GM21528 (cell line): ENCODE data around the gene ESPL1.

Experiments
- ATAC-seq: cut with Tn5 transposase; IDR thresholded peaks from one replicate; pipeline ENCODE4 v1.9.1; 2021; ENCODE audit warnings: mild to moderate bottlenecking, moderate library complexity; ENCODE audit not compliant: unreplicated experiment, low FRiP score

The ESPL1 gene

DNA sequence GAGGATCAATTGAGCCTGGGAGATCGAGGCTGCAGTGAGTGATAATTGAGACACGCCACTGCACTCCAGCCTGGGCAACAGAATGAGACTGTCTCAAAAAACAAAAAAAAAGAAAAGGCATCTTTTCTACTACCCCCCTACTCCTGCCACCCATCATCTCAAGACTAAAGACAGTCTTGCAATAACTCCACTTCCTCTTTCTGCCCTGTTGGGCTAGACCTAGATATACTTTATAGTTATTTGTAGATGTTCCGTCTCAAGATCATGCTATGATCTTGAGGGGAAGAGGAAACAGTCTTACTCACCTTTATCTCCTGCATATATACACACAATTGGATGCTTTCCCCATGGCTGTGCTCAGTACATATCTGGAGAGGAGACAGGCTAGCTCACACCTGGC lies 12.1 kb upstream of the ESPL1 start:
- ATAC-seq = no peak

DNA sequence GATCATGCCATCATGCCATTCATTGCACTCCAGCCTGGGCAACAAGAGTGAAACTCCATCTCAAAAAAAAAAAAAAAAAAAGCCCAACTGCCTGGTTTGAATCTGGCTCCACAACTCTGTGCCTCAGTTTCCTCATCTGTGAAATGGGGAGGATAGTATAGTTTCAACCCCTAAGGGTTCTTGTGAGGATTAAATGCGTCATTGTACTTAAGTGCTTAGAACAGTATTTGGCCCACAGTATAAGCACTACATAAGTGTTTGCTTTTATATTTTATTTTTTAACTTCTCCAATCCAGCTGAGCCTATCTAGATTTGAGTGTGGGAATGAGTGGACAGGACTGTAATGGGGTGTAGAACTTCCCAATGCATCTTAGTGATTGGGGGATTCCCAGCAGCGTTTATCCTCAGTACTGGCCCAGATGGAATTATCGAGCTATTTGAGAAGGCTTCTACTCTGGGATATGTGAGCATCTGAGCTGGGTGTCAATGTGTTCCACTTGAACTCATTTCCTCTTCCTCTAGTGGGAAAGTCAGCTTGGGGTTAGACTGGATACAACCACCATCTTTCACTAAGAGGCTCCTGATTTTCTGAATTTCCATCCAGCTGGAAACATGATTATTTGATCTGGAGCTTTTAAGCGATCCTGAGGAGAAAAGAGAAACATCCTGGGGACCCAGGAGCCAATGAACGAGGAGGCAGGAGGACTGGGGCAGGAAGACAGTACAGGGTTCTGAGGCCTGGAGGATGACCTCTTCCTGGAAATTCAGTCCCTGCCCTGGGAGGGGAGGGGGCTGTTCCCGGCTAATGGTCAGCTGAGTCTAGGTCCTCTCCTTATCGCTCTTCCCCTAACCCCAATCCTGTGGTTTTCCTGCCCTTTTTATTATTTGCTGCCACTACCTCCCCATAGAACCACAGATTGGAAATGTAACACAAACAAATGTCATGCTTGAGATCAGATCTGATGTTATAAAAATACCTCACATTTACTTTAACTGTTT lies 9.3 kb upstream of the ESPL1 start:
- no peak for ATAC-seq

DNA sequence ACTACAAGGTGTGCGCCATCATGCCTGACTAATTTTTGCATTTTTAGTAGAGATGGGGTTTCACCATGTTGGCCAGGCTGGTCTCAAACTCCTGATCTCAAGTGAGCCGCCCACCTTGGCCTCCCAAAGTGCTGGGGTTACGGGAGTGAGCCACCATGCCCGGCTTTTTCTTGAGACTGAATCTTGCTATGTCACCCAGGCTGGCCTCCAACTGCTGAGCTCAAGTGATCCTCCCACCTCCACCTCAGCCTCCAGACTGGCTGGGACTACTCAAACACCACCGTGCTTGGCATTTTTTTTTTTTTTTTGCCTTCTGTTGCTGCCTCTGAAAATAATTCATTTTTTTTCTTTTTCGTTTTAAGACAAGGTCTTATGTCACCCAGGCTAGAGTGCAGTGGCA lies 8.2 kb upstream of the ESPL1 start:
- no peak for ATAC-seq

DNA sequence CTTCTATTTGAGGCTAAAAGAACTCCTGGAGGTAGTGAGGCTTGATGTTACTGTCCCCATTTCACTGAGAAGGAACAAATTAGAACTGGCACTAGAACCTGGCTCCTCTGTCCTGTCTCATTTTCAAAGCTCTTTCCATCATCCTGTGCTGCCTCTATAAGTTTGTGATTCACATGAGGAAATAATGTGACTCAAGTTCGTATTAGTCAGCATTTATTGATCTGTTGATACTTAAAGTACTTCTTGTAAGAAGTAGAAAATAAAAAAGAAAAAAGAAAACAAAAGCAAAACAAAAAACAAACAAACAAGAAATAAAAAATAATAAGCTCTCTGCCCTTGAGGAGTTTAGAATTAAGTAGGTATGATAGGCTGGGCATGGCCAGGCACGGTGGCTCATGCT lies 2.3 kb upstream of the ESPL1 start:
- ATAC-seq = no peak

DNA sequence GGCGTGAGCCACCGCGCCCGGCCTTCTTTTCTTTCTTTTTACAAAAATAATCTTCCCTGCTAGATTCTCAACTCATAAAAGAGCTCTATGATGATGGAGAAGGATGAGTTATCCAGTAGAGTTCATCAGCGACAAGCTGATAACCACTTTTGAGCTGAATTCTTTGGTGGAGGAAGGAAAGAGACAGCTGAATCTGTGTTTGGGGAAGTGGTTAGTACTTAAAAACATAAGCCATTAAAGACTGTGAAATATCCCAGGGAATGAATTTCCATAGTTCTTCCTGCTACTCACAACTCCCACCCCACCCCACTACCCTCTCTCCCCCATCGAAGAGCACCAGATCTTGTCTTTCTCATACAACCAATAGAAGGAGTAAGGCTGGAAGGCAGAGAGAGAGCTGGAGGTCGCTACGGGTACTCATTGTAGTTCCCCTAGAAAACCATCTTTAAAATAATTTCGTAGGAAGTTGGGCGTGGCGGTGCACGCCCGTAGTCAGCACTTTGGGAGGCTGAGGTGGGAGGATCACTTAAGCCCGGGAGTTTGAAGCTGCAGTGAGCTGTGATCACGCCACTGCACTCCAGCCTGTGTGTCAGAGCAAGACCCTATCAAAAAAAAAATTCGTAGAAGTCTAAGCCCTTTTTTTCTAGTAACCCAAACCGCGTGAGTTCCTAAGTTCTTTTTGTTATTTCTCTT lies 647 bp upstream of the ESPL1 start:
- ATAC-seq = peak; percentile 33

DNA sequence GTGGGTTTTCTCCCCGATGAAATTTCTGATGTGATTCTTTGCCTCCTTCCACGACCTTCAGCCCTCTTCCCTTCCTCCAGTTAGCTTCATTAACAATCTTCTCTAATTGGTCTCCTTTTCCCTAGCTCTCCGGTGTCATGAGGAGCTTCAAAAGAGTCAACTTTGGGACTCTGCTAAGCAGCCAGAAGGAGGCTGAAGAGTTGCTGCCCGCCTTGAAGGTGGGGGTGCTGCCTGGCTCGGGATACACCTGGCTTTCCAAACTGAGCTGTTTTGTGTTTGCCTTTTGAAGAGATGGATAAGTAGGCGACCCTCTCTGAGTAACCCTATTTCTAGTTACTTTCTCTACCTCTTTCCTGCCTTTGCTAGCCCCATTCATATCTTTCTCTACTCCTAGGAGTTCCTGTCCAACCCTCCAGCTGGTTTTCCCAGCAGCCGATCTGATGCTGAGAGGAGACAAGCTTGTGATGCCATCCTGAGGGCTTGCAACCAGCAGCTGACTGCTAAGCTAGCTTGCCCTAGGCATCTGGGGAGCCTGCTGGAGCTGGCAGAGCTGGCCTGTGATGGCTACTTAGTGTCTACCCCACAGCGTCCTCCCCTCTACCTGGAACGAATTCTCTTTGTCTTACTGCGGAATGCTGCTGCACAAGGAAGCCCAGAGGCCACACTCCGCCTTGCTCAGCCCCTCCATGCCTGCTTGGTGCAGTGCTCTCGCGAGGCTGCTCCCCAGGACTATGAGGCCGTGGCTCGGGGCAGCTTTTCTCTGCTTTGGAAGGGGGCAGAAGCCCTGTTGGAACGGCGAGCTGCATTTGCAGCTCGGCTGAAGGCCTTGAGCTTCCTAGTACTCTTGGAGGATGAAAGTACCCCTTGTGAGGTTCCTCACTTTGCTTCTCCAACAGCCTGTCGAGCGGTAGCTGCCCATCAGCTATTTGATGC lies 797 bp downstream of the ESPL1 start:
- no peak for ATAC-seq

DNA sequence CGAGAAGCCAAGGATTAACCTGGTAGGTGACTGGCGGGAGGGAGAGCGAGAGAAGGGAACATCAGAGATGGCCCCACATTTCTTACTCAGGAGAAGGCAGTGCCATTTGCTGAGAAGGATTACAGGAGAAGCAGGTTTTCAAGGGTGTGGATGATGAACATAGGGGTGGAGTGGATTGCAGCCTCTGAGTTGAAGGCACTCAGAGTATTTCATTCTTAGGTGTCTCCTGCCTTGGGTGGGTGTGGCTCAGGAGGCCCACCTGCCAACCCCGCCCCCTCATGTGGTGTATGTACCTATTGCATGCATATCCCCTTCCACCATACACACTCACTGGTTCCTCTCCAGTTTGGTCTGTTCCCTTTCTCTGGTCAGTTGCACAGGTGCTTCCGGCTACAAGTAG lies 6.3 kb downstream of the ESPL1 start:
- ATAC-seq = no peak

DNA sequence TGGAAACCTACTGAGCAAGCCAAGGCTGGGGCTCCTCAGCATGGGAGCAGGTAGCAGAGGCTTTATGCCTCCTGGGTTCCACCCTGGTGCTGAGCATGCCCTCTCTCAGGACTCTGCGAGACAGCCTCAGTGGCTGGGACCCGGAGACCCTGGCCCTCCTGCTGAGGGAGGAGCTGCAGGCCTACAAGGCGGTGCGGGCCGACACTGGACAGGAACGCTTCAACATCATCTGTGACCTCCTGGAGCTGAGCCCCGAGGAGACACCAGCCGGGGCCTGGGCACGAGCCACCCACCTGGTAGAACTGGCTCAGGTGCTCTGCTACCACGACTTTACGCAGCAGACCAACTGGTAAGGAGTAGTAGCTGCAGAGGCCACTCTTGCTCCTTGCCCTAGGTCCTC lies 8.4 kb downstream of the ESPL1 start:
- no peak for ATAC-seq

DNA sequence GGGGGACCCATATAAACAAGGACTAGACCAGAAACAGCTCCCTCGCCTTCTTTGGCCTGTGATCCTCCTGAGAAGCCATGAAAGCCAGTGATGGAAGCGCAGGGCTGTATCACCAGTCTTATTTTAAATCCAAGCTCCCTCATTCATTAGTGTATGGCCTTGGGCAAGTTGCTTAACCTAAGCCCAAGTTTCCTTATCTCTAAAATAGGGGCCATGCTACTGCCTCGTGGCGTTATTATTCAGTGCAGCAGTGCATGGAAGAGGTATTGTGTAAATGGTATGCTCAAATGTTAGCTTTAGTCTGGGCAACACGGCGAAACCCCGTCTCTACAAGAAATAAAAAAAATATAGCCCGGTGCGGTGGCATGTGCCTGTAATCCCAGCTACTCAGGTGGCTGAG lies 9.9 kb downstream of the ESPL1 start:
- no peak for ATAC-seq

DNA sequence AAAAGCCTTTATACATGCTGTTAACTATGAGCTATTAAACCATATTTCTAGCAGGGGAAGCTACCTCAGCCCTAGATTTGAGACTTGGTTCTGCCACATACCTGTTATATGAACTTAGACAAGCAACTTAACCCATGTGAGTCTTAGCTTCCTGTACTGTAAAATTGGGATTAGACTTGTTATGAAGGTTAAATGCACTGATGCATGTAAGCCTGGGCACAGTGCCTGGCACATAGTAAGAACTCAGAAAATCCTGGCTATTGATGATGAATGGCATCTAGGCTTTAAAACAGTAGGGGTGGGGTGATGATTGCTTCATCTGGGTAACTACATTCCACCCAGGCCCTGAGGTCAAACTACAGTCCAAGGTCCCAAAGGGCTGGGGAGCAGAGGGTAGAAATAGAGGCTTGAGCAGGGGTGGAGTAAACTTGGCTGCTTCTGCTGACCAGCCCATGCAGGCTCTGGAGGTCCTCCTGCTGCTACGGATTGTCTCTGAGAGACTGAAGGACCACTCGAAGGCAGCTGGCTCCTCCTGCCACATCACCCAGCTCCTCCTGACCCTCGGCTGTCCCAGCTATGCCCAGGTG lies 11.3 kb downstream of the ESPL1 start:
- no peak for ATAC-seq

DNA sequence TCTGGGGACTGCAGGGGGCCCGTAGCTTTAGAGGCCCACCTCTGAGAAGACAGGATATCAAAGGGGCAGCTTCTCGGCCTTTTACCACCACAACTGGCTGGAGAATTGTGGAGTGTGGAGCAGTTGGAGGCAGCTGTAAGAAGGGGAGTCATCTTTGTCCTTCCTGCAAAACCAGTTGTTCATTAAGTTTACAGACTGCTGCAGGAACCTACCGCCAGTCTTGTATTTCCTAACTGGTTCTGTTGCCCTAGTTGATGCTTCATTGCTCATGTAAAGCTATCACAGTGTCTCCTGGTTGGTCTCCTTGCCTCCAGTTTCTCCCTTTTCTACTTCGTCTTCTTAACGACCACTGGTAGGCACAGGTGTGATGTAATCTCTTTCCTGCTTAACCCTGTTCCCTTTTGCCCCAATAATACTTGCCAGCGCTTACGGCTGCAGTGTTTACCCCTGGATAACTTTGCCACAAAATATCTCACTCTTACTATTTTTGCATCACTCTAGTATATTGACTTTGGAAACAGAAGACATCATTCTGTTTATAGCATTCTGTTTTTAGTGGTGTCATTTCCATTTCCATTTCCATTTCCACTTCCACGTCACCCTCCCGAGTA lies 11.9 kb downstream of the ESPL1 start:
- no peak for ATAC-seq

DNA sequence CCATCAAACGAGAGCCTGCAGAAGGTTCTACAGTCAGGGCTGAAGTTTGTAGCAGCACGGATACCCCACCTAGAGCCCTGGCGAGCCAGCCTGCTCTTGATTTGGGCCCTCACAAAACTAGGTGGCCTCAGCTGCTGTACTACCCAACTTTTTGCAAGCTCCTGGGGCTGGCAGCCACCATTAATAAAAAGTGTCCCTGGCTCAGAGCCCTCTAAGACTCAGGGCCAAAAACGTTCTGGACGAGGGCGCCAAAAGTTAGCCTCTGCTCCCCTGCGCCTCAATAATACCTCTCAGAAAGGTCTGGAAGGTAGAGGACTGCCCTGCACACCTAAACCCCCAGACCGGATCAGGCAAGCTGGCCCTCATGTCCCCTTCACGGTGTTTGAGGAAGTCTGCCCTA lies 18.3 kb downstream of the ESPL1 start:
- no peak for ATAC-seq

DNA sequence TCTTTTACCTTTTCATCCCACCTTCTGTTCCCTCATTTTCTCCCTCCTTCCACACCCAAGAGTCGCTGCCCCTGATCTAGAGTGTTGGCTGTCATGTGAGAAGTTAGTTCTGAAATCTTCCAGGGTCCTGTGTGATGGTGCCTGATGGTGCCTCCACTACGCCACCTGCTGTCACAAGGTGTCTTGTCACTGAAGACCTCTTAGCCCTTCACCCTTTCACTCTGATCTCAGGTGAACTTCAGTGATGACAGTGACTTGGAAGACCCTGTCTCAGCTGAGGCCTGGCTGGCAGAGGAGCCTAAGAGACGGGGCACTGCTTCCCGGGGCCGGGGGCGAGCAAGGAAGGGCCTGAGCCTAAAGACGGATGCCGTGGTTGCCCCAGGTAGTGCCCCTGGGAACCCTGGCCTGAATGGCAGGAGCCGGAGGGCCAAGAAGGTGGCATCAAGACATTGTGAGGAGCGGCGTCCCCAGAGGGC lies 19.7 kb downstream of the ESPL1 start:
- no peak for ATAC-seq

DNA sequence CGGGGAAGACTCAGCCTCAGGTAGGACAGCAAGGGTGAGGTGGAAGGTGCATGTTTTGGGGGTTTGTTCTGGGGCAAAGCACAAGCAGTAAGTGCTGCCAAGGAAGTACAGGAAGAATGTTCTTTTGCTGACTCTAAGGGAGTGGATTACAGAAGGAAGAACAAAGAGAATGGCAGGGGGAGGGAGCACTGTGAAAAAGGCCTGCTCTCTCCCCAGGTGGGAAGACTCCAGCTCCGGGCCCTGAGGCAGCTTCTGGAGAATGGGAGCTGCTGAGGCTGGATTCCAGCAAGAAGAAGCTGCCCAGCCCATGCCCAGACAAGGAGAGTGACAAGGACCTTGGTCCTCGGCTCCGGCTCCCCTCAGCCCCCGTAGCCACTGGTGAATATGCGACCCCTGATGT lies 20.2 kb downstream of the ESPL1 start:
- ATAC-seq = no peak

DNA sequence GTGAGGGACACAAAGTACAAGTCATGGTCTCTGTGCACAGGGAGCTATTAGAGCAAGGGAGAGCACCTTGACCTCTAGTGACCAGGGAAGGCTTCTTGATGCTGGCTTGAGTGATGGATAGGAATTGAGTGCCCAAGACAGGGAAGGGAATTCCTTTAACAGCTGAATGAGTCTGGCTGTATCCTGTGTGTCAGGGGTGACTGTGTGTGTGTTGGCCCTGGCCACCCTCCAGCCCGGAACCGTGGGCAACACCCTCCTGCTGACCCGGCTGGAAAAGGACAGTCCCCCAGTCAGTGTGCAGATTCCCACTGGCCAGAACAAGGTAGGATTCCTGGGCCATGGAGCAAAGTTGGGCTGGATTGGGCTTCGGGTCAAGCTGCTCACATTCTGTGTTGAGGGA lies 21.8 kb downstream of the ESPL1 start:
- ATAC-seq = no peak

DNA sequence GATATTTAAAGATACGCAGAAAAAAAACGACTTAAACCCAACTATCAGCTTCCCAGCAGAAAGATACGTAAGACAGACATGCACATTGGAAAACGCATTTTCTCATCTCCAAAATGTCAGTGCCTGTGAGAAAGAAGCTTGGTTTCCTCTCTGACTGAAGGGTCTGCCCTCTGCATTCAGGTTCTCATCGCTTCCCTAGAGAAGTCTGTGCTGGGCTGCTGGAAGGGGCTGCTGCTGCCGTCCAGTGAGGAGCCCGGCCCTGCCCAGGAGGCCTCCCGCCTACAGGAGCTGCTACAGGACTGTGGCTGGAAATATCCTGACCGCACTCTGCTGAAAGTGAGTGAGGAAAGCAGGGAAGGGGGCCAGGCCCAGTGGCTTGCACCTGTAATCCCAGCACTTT lies 22.6 kb downstream of the ESPL1 start:
- no peak for ATAC-seq

DNA sequence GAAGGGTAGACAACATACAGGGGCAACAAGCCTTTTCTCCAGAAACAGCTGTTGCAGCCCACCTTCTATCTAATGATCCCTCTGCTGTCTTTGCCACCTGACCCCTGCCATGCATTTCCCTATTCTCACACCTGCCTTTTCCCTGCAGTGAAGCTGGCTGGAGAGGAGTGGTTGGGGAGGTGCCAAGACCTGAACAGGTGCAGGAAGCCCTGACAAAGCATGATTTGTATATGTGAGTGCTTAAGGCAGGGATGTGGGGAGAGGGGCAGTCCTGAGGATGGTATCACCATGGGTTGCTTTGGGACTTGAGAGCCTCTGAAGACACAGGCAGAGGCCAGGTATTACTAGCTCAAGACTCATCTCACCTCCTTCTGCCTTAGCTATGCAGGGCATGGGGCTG lies 24.3 kb downstream of the ESPL1 start:
- ATAC-seq = no peak

DNA sequence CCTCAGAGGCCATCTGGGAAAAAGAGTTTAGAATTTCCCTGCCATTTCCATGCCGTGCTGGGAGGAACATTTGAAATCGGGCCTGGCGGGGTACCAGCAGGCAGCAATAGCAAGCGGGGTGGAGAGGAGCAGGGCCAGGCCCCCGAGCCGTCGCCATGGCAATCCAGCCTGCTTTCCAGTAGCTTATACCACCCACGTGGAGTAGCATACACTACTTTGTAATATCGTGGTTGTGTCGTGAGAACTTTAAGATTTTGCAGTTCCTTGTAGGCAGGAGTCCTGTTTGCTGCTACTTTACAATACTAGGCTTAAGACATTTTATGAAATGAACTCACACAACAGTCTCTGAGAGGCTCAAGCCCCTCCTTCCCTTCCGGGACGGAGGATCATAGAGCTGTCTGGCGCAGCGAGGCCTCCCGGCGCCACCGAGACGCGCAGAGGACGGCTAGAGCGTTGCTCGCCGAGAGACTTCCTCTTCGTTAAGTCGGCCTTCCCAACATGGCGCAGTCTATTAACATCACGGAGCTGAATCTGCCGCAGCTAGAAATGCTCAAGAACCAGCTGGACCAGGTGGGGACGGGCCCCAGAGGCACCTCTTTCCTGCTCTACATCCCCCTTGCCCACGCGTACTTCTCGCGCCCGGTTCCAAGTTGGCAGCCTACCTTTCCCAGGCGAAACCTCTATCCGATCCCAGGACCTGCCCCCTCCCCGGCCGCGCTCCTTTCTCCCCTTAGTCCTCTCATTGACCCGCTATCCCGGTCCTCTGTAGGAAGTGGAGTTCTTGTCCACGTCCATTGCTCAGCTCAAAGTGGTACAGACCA lies 27.2 kb downstream of the ESPL1 start, which contains the start of gene PFDN5:
PFDN5 (plus strand) TSS at position 473 of the 821 bp plus-strand sequence; CDS start at position 499, 26 bp downstream.
- ATAC-seq = peak; percentile 79

DNA sequence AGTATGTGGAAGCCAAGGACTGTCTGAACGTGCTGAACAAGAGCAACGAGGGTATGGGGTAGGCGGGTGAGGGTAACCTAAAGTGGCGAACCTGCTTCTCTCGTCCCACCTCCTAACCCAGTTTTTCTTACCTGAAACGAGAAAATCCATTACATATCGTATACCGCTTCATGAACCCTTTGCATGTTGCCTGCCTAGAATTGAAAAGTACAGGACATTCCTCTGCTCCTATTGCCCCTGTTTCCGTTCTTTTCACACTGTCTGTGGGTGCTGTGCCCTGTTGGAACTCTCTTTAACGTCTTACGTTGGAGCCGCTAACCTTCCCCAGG lies 27.8 kb downstream of the ESPL1 start:
- no peak for ATAC-seq
